Activated T-helper 1 cell treated with anti-CD3 and anti-CD28 coated beads, Interleukin-12 subunit alpha, Interleukin-12 subunit beta, Interleukin-2, Interleukin-4 antibody, amounts not matched to agents 30 ng/mL and 10 ng/mL and 1 ng/mL, durations not matched to agents 14 hours and 24 hours and 36 hours (primary cell): ENCODE data around the gene MYH10. TPM values are rescaled to one million over a fixed set of nuclear protein-coding genes. Genes with fewer than 3 reads are reported as not detected.
A peak's percentile ranks its signal among the peaks of the same experiment; 100 is the strongest.

ENCODE experiments used
- DNase-seq: peaks from one replicate; pipeline ENCODE4 v3.0.0; 2021; ENCODE audit warnings: low spot score
- H3K27ac Mint-ChIP-seq: one replicate; pipeline ENCODE4 v1.8.0; 2021; ENCODE audit warnings: mild to moderate bottlenecking, mixed read lengths
- H3K27me3 Mint-ChIP-seq: one replicate; pipeline ENCODE4 v1.8.0; 2022; ENCODE audit warnings: mild to moderate bottlenecking, moderate library complexity, mixed read lengths; ENCODE audit not compliant: insufficient read depth
- H3K36me3 Mint-ChIP-seq: one replicate; pipeline ENCODE4 v1.8.0; 2021; ENCODE audit warnings: low read depth, mixed read lengths
- H3K4me1 Mint-ChIP-seq: one replicate; pipeline ENCODE4 v1.8.0; 2021; ENCODE audit warnings: low read depth, mixed read lengths
- H3K4me3 Mint-ChIP-seq: one replicate; pipeline ENCODE4 v1.8.0; 2021; ENCODE audit warnings: mild to moderate bottlenecking, moderate library complexity, mixed read lengths
- H3K9me3 Mint-ChIP-seq: one replicate; pipeline ENCODE4 v1.8.0; 2021; ENCODE audit warnings: mixed read lengths
- intact Hi-C: fragments of 100-400 bp; cut with micrococcal nuclease; formaldehyde crosslinking; loops from one replicate; pipeline ENCODE4 v1.15.1; 2024
- total RNA-seq: library from RNA; stranded (reverse); gene quantifications from 2 replicates; pipeline ENCODE4 v1.2.3, GENCODE V29; 2022

The MYH10 gene
- total RNA-seq, 1 donor from 2014 or later: 15.3 TPM

GRCh38 chr17:8492121-8492520 is 138.4 kb downstream of the MYH10 start:
- intact Hi-C loops: no loop called here
- H3K27ac Mint-ChIP-seq: no peak overlapping the region
- DNase-seq: no peak
- no peaks in the 10 kb centered on the region for H3K27me3 Mint-ChIP-seq
- H3K4me3 Mint-ChIP-seq: no peak overlapping the region
- no peaks in the 10 kb centered on the region for H3K4me1 Mint-ChIP-seq
- H3K36me3 Mint-ChIP-seq: peaks cover 7% of the 10 kb centered on the region
- no peaks in the 10 kb centered on the region for H3K9me3 Mint-ChIP-seq

GRCh38 chr17:8490256-8491023 is 140.1 kb downstream of the MYH10 start:
- no peaks in the 10 kb centered on the region for H3K4me1 Mint-ChIP-seq
- no peak overlapping the region for H3K27ac Mint-ChIP-seq
- H3K9me3 Mint-ChIP-seq: no peaks in the 10 kb centered on the region
- no peaks in the 10 kb centered on the region for H3K27me3 Mint-ChIP-seq
- H3K4me3 Mint-ChIP-seq: no peak overlapping the region
- H3K36me3 Mint-ChIP-seq: peaks cover 7% of the 10 kb centered on the region
- no peak for DNase-seq
- intact Hi-C loops: no loop called here

DNA sequence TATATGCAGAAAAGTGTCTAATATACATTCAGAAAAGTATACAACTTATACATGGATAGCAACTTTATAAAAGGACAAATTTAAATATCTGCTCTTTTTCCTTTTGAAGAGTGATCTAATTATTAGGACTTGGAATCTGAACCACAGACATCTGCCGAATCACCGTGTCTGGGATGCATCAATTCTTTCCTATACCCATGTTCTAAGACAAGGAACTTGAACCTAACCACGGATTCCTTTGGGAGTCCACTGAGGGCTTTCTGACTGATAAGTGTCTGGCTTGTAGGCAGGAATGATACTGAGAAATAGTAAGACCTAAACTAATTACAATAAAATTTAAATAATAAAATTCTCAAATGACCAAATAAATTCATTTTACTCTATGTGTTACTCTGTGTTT is 140.7 kb downstream of the MYH10 start:
- peaks cover 2% of the 10 kb centered on the region for H3K9me3 Mint-ChIP-seq

GRCh38 chr17:8488901-8489300 is 141.6 kb downstream of the MYH10 start:
- intact Hi-C loops: no loop called here
- no peaks in the 10 kb centered on the region for H3K4me1 Mint-ChIP-seq
- H3K9me3 Mint-ChIP-seq: peaks cover 7% of the 10 kb centered on the region
- no peaks in the 10 kb centered on the region for H3K27me3 Mint-ChIP-seq
- H3K27ac Mint-ChIP-seq: no peak overlapping the region
- H3K4me3 Mint-ChIP-seq: no peak overlapping the region
- peaks cover 13% of the 10 kb centered on the region for H3K36me3 Mint-ChIP-seq
- no peak for DNase-seq

More for the DNA sequence above, 140.7 kb downstream of the MYH10 start:
- peaks cover 8% of the 10 kb centered on the region for H3K36me3 Mint-ChIP-seq
- no peaks in the 10 kb centered on the region for H3K4me1 Mint-ChIP-seq
- no peaks in the 10 kb centered on the region for H3K27me3 Mint-ChIP-seq
- H3K27ac Mint-ChIP-seq: no peak overlapping the region
- H3K4me3 Mint-ChIP-seq: no peak overlapping the region
- no peak for DNase-seq
- intact Hi-C loops: no loop called here

GRCh38 chr17:8488491-8488890 is 142.0 kb downstream of the MYH10 start:
- intact Hi-C loops: no loop called here
- Mint-ChIP-seq H3K4me3 (no peak overlapping the region), H3K9me3 (peaks cover 8% of the 10 kb centered on the region), H3K27me3 (no peaks in the 10 kb centered on the region), H3K27ac (no peak overlapping the region), H3K36me3 (peaks cover 16% of the 10 kb centered on the region), H3K4me1 (no peaks in the 10 kb centered on the region)
- DNase-seq: no peak

GRCh38 chr17:8487743-8488142 is 142.8 kb downstream of the MYH10 start:
- no peak overlapping the region for H3K27ac Mint-ChIP-seq

DNA sequence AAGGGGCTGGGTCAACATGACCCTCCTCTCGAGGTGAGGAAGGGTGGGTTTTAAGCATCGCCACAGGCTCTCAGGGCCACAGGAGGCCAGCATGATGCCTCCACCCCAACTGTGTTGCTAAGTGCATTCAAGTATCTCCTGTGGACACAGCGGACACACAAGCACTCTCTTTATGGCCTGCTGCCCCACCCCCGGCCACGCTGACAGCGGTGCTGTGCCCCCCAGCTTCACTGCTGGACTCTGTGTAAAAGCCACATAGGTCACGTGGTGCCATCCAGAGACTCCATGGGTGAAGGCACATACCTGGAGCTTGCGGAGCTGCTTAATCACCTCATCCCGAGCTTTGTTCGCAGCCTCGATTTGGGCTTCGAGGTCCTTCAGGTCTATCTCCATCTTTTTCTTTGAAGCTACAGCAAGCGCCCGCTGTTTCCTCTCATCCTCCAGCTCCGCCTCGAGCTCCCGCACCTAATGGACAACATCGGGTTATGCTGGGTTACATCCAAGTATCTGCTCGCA is 143.3 kb downstream of the MYH10 start:
- H3K27me3 Mint-ChIP-seq: no peaks in the 10 kb centered on the region
- H3K27ac Mint-ChIP-seq: no peak overlapping the region
- H3K4me3 Mint-ChIP-seq: no peak overlapping the region
- intact Hi-C loops: no loop called here
- H3K36me3 Mint-ChIP-seq: peaks cover 28% of the 10 kb centered on the region
- H3K9me3 Mint-ChIP-seq: peaks cover 16% of the 10 kb centered on the region
- no peaks in the 10 kb centered on the region for H3K4me1 Mint-ChIP-seq
- no peak for DNase-seq

More at GRCh38 chr17:8487743-8488142, 142.8 kb downstream of the MYH10 start:
- Mint-ChIP-seq H3K9me3 (peaks cover 15% of the 10 kb centered on the region), H3K27me3 (no peaks in the 10 kb centered on the region), H3K4me1 (no peaks in the 10 kb centered on the region), H3K36me3 (peaks cover 23% of the 10 kb centered on the region), H3K4me3 (no peak overlapping the region)
- intact Hi-C loops: no loop called here
- DNase-seq: no peak

GRCh38 chr17:8485491-8485890 is 145.0 kb downstream of the MYH10 start:
- H3K4me3 Mint-ChIP-seq: no peak overlapping the region
- DNase-seq: no peak
- peaks cover 36% of the 10 kb centered on the region for H3K36me3 Mint-ChIP-seq
- peaks cover 16% of the 10 kb centered on the region for H3K9me3 Mint-ChIP-seq
- no peak overlapping the region for H3K27ac Mint-ChIP-seq
- intact Hi-C loops: no loop called here
- H3K4me1 Mint-ChIP-seq: no peaks in the 10 kb centered on the region
- H3K27me3 Mint-ChIP-seq: no peaks in the 10 kb centered on the region

DNA sequence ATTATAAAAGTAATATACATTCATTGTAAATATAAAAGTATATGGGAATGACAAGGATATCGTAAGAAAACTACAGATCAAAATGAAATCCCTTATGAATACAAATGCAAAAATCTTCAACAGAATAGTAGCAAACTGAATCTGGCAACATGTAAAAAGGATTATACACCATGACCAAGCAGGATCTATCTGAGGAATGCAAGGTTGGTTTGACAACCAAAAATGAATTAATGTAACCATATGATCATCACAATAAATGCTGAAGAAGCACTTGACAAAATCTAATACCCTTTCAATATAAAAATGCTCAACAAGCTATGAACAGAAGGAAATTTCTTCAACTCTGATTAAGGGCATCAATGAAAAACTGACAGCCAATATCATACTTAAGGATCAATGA is 146.1 kb downstream of the MYH10 start:
- H3K36me3 Mint-ChIP-seq: peaks cover 34% of the 10 kb centered on the region
- no peak overlapping the region for H3K4me3 Mint-ChIP-seq
- no peaks in the 10 kb centered on the region for H3K4me1 Mint-ChIP-seq
- no peaks in the 10 kb centered on the region for H3K27me3 Mint-ChIP-seq
- no peak for DNase-seq
- intact Hi-C loops: no loop called here
- H3K27ac Mint-ChIP-seq: no peak overlapping the region
- H3K9me3 Mint-ChIP-seq: peaks cover 16% of the 10 kb centered on the region

DNA sequence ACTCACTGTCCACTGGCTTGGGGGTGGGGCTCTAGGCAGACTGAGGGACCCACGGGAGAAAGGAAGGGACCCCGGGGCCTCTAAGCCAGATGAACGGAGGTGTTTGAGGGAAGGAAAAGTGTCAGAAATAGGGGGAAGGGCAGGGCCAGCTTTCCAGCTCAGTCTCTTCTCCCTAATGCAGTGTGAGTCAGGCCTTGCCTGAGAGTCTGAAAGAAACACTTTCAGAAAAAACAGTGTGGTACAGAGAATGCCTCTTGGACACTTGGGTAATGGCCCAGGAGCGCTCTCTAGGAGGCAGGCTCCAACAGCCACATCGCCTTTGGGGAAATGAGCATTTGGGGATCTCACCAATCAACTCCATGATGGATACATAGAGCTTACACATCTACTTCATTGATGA is 148.0 kb downstream of the MYH10 start:
- Mint-ChIP-seq H3K4me3 (no peak overlapping the region), H3K36me3 (peaks cover 37% of the 10 kb centered on the region), H3K9me3 (peaks cover 16% of the 10 kb centered on the region), H3K4me1 (no peaks in the 10 kb centered on the region), H3K27ac (no peak overlapping the region), H3K27me3 (no peaks in the 10 kb centered on the region)
- no peak for DNase-seq
- intact Hi-C loops: no loop called here

DNA sequence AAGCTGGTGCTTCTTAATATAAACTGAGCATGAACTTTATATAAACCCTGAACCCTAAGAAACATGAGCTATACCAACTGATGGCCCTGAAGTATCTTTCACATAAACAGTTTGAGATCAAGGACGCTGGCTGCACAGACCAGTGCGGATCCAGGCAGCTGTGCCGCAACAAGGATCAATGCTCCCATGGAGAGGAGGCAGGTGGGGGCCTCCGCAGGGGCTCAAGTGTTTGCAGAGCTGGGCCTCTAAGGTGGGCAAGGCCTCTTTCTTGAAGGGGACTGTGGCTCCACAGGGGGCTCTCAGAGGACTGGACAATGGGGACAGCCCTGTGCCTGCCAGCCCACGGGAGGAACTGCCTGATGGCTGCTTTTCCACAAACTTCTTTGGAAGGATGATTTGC is 148.8 kb downstream of the MYH10 start:
- intact Hi-C loops: no loop called here
- H3K4me1 Mint-ChIP-seq: no peaks in the 10 kb centered on the region
- peaks cover 16% of the 10 kb centered on the region for H3K9me3 Mint-ChIP-seq
- H3K27me3 Mint-ChIP-seq: no peaks in the 10 kb centered on the region
- H3K36me3 Mint-ChIP-seq: peaks cover 37% of the 10 kb centered on the region
- H3K27ac Mint-ChIP-seq: no peak overlapping the region
- DNase-seq: no peak
- no peak overlapping the region for H3K4me3 Mint-ChIP-seq

DNA sequence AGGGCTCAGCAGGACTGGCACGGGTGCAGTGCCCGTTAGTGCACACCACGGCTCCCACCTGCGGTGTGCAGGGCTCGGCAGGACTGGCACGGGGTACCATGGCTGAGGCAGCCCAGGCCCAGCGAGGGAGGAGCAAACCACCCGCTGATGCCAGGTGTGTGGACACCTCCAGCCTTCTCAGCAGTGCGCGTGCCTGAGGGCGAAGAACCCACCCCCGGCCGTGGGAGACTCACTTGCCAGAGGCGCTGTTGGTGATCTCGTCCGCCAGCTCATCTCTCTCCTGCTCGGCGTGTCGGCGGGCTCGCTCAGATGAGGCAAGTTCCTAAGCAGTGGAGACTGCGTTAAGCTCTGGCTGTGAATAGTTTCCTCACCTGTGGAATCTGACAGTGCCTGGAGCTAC is 149.4 kb downstream of the MYH10 start:
- H3K36me3 Mint-ChIP-seq: peaks cover 37% of the 10 kb centered on the region
- no peaks in the 10 kb centered on the region for H3K27me3 Mint-ChIP-seq
- no peak overlapping the region for H3K4me3 Mint-ChIP-seq

GRCh38 chr17:8480011-8480976 is 150.2 kb downstream of the MYH10 start:
- no peaks in the 10 kb centered on the region for H3K27me3 Mint-ChIP-seq
- no peaks in the 10 kb centered on the region for H3K4me1 Mint-ChIP-seq
- H3K27ac Mint-ChIP-seq: peak overlapping the region; percentile 34
- intact Hi-C loops: no loop called here
- no peak overlapping the region for H3K4me3 Mint-ChIP-seq
- H3K9me3 Mint-ChIP-seq: peaks cover 16% of the 10 kb centered on the region
- DNase-seq: no peak
- H3K36me3 Mint-ChIP-seq: peaks cover 37% of the 10 kb centered on the region

More for the DNA sequence above, 149.4 kb downstream of the MYH10 start:
- H3K4me1 Mint-ChIP-seq: no peaks in the 10 kb centered on the region
- no peak for DNase-seq
- no peak overlapping the region for H3K27ac Mint-ChIP-seq
- intact Hi-C loops: no loop called here
- peaks cover 16% of the 10 kb centered on the region for H3K9me3 Mint-ChIP-seq
